GM19043 (cell line): ENCODE results near the gene VN1R5.
"Not testable (repeated sequence)": the region's sequence is repeated elsewhere in the genome, so short reads cannot be mapped to it uniquely, and the experiment has no call there.

Experiments used
- ATAC-seq: cut with Tn5 transposase; IDR thresholded peaks from one replicate; pipeline ENCODE4 v1.9.1; 2021; ENCODE audit warnings: low read depth; ENCODE audit not compliant: unreplicated experiment

Gene VN1R5

DNA sequence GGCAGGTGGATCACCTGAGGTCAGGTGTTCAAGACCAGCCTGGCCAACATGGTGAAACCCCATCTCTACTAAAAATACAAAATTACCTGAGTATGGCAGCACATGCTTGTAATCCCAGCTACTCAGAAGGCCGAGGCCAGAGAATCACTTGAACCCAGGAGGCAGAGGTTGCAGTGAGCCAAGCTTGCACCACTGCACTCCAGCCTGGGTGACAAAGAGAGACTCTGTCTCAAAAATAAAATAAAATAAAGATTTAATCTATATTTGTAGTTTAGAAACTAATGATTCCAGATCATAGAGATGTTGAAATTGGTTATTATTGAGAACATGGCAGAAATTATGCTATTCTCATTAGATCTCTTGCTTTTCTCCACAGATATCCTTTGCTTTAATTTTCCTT is at the start of gene VN1R5:
TSS of gene VN1R5 (plus strand) at position 301 of the 400 bp plus-strand sequence.
- ATAC-seq: not testable (repeated sequence)

DNA sequence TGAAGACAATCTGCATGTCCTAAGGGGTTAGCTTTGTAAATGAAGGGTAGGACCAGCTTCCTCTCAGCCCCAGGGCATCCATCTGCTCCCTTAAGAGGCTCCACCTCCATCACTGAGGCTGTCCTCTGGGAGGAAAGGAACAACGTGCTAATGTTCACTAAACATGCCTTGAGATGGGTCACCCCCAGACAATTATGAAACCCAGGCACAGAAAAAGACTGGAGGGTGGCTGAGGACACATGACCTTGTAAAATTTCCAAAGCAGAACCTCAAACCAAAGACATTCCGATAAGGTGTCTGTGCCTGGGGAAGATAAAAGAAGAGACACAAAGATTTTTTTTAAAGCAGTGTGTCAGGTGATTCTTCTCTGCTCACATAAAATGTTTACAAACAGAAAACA is 46.5 kb upstream of the VN1R5 start:
- ATAC-seq: no peak

DNA sequence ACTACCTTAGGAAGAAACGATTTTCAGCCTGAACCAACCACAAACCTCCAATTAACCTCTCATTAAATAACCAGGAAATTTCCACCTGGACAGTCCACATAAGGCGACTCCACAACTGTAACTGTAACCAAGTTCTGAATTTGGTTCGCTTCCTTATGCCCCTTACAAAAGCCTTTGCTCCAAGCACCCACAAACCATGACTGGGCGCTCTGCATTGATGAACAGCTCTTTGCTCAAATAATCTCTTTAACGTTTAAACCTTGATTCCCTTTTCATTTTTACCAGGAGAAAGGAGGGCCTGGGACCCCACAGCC is 45.9 kb upstream of the VN1R5 start:
- ATAC-seq: peak; percentile 0

DNA sequence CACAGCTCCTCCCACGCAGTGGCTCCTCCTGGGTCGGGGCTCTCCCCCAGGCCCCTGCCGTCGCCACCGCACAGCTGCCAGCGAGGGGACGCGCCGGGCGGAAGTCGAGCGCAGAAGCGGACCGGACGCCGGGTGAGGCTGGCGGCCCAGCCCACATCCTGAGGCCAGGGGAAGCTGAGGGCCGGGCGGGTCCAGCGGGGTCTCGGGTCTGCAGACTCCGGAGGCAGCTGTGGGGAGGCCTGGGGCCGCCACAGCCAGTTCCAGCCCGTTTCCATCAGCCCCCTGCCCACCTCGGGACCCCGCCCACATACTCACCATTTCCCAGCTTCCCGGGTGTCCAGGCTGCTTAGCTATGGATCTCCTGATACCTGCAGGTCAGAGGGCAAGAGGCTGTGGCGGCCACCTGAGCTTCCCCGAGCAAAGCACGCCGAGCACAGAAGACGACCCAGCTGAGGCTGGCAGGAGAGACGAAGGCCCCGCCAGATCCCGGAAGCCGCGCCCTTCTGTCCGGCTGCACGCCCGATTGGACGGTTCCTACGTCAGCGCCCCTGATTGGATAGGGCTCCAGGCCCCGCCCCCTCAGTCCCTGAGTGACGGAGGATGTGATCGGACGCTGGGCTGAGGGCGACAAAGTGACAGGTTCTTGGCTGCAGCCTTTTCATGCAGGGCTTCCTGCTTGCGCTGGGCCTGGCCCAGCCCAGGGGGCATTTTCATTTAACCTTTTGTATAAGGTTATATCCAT is 45.3 kb upstream of the VN1R5 start:
- ATAC-seq: peak; percentile 86

DNA sequence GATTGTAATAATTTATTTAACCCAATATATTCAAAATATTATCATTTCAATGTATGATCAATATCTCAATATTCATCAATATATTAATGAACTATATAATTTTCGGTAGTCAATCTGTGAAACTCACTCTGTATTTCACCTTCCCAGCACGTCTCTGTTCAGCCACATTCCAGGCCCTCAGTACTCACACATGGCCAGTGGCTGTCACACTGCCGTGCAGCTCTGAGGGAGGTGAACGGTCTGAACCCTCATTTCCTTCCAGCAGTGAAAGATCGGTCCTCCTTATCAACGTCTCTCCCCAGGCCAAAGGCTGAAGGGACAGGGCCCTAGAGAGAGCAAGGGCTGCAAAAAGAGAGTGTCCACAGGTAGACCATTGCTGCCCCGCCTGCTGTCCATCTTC is 44.5 kb upstream of the VN1R5 start:
- ATAC-seq: no peak

DNA sequence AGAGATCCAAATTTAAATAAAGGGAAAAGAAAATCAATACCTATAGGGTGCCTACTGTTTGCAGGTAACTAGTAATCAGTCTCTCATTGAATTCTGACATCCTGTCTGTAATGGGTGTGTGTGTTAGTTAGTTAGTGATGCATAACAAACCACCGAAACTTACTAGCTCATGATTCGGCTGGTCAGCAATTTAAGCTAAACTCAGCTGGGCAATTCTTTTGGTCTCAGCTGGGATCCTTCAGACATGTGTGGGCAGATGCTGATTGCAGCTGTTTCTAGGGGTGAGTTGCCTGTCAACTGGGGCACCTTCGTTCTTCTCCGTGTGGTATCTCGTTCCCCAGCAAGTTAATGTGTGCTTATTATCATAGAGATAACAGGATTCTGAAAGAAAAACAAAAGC is 43.9 kb upstream of the VN1R5 start:
- peak; percentile 48 for ATAC-seq

DNA sequence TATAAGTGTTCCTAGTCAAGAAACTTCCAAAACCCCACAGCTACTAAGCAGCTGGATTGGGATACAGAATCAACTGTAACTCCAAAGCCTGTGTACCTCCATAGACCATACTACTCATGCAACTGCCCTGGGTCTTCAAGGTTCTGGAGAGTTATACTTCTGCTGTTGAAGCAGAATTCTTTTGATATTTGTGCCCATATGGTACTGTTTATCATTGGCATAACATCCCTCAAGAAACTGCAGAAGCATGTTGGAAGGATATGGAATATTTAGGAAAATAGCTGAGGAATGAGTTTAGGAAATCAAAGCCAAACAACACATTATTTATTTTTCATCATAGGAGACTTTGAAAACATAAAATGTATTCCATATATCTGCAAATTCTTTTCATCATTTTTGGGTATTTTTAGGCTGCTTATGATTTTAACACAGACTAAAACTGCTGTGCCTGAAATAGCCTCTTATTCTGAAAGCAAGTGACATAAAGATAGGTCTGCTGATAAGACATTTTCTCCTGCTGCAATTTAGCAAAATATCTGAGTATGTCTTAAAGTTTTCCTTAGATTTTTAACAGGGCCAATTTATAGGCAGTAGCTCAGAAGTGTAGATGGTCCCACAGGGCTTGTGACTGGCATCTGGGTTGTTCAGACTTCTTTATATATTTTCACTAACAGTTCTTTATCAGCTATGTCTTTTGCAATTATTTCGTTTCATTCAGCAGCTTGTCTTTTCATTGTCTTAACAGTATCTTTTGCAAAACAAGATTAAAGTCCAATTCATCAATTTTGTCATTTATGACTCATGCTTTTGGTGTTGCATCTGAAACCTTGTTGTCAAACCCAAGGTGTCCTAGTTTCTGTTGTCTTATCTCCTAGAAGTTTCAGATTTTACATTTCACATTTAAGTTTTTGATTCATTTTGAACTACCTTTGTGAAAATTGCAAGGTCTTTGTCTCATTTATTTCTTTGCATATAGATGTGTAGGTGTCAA is 43.0 kb upstream of the VN1R5 start:
- ATAC-seq: no peak

DNA sequence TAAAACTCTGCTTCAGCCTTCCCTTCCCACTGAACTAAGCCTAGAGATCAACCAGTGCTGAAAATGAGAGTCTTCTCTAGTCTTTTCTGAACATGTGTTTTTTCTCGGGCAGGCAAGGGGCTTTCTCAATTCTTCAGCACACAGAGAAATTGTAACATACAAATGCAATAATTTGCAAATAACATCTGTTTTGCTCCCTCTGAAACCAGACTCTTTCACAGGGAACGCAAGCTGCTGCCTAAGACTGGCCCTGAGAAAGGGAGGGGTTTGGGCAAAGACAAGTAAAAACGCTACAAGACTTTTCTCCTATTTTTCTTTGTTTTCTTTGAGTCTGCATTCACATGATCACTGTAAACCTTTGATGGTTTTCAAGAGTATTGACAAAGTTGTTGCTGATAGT is 39.6 kb upstream of the VN1R5 start:
- ATAC-seq: no peak

DNA sequence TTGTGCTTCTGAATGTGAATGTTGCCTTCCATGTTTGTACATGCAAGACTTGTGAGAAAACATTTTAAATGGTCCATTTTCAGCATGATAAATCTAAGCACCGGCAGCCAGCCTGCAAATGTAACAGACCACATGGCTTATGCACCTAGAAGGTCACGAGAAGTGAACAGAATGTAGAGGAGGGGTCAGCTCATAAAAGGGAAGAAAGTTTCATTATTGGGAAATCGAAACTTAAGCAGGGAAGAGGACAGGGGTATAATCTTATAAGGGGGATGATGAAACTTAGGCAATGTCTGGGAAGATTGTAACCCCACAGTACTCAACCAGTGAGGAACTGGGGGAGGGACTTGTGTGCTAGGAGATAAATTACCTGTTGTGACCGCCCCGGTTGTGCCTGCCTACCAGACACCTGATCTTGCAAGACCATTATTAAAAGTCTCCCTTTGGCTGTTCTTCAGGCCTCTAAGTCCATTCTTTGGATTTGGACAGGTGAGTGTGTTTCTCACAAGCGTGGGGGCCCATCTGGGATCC is 37.7 kb upstream of the VN1R5 start:
- no peak for ATAC-seq

DNA sequence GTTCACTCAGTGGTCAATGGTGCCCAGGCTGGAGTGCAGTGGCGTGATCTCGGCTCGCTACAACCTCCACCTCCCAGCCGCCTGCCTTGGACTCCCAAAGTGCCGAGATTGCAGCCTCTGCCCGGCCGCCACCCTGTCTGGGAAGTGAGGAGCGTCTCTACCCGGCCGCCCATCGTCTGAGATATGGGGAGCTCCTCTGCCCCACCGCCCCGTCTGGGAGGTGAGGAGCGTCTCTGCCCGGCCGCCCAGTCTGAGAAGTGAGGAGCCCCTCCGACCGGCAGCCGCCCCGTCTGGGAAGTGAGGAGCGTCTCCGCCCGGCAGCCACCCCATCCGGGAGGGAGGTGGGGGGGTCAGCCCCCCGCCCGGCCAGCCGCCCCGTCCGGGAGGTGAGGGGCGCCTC is 35.6 kb upstream of the VN1R5 start:
- ATAC-seq: not testable (repeated sequence)

DNA sequence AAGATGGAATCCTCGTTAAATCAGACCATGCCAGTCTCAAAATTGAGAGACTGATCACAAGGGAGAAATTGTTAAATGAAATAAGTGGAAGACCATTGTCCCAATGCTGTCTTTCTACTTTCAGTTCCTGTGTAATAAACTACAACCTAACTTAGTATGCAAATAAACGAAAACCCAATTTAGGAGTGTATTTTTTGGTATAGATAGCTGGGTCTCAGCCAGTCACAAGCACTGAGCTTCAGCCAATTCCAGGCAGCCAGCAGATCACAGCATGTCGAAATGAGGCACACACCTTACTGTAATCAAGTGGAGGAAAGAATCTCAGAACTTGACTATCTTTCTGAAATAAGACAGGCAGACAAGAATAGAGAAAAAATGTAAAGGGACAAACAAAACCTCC is 33.0 kb upstream of the VN1R5 start:
- ATAC-seq: no peak

DNA sequence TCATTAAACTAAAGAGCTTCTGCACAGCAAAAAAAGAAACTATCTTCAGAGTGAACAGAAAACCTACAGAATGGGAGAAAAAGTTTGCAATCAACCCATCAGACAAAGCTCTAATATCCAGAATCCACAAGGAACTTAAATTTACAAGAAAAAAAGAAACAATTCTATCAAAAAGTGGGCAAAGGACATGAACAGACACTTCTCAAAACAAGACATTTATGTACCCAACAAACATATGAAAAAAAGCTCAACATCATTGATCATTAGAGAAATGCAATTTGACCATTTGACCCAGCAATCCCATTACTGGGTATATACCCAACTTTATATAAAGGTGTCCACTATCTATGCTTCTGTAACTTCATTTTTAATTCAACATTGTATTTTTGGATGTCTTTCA is 31.1 kb upstream of the VN1R5 start:
- ATAC-seq: no peak

DNA sequence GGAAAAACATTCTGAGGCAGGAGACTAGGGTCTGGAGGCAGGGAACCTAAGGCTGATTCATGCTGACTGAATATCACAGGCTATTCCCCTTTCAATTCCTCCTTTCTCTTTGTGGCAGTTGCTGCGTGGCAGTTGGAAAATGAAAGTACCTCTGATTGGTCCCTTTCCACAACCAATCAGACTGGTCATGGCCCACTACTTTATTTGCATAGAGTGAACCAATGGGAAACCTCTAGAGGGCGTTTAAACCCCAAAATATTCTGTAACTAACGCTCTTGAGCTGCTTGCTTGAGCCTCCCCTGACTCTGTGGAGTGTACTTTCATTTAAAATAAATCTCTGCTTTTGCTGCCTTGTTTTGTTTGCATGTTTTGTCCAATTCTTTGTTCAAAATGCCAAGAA is 27.7 kb upstream of the VN1R5 start:
- no peak for ATAC-seq

DNA sequence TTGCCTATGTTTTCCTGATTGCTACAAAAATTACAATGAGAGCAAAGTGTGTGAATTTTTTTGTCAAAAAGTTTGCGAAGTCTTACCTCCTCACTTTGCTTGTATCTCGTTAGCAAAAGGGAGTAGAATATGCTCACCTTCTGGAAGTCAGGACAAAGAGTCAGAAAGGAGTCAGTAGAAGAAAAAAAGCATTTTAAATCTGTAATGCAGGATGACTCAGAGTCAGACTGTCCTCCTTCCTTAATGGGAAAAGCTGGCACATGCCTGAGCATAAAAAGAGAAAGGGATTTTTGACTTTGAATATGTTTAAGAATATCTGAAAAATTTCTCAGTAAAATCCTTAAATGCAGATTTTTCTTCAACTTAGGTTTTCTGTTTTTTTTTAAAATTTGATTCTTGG is 14.2 kb upstream of the VN1R5 start:
- ATAC-seq: no peak

DNA sequence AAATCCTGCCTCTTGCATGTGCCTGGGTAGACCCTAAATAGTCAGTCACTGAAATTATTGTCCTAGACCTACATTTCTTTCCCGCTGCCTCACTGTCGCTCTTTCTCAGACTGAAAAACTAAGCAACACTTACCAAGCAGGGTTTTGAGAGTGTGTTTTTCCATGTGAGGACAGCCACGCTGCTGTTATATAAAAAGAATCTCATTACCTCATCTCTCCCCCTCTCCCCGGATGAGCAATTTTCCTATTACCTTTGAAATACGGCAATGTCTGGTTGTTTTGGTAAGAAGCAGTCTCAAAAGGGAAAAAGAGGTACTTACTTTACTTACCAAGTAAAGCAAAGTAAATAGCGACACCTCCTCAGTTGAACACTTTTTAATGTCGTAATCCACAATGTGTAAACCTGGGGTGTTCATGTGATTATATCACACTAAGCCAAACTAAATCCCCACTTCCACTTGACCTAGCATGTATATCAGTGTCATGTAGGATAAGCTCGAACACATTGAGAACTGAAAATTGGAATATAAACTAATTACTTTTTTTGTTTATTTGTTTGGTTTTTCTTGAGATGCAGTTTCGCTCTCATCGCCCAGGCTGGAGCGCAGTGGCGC is 12.2 kb upstream of the VN1R5 start:
- ATAC-seq: no peak

DNA sequence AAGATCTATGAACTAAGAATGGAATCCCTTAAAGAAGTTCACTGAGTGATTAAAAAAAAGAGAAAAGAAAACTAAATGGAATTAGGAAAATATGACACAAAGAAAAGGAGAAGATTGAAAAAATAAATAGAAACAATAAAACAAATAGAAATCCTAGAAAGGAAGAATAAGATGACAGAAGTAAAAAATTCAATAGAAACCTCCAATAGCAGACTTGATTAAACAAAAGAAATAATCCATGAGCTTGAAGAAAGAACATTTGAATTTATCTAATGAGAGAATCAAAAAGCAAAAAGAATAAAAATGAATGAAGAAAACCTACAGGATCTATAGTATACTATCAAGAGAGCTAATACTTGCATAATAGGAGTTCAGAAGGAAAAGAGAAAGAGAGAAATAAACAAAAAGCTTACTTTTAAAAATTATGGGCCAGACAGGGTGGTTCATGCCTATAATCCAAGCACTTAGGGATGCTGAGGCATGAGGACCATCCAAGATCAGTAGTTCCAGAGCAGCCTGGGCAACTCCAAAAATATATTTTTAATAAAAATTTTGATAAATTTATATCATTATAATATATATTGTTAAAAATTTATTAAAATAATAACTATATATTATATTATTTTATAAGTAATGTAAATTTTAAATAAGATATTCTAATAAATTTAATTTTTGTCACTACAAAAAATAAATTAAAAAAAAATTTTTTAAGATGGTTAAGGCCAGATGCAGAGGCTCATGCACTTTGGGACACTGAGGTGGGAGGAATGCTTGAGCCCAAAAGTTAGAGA is 9.4 kb upstream of the VN1R5 start:
- ATAC-seq: no peak

DNA sequence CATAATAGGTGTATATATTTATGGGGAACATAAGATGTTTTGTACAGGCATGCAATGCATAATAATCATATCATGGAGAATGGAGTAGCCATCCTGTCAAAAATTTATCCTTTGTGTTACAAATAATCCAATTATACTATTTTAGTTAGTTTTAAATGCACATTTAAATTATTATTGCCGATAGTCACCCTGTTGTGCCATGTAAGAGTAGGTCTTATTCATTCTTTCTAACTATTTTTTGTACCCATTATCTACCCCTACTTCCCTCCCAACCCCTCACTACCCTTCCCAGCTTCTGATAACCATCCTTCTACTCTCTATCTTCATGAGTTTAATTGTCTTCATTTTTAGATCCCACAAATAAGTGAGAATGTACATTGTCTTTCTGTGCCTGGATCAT is 8.3 kb upstream of the VN1R5 start:
- ATAC-seq: no peak

DNA sequence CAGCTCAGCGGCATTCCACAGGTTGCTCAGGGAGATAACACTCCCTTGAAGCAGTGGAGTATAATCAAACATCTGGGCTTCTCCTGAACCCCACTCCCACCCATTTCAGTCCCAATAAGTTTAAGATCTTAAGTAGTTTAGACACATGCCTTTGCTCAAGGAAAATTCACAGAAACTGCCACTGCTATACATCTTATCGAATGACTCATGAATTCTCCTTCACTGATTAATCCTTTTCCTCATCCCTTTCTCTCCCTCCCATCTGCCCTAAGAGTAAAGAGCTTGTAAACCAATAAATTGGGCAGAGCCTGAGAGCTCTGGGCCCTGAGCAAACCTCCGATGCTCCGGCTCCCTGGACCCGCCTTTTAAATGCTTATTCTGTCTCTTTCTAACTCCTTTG is 10.2 kb downstream of the VN1R5 start:
- ATAC-seq: no peak

DNA sequence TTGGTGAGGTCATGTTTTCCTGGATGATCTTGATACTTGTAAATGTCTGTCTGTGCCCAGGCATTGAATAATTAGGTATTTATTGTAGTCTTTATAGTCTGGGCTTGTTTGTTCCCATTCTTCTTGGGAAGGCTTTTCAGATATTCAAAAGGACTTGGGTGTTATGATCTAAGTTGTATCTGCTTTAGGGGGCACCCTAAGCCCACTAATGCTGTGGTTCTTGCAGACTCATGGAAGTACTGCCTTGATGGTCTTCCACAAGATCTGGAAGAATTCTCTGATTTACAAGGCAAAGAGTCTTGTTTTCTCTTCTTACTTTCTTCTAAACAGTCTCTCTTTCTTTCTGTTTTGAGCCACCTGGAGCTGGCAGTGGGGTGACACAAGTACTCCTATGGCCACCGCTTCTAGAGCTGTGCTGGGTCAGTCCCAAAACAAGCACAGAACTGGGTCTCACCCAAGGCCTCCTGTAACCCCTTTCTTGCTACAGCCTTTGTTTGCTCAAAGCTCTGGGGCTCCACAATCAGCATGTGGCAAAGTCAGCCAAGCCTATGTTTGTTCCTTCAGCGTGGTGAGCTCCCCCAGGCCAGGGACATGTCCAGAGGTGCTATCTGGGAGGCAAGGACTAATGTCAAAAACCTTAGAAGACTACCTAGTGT is 12.6 kb downstream of the VN1R5 start:
- no peak for ATAC-seq

DNA sequence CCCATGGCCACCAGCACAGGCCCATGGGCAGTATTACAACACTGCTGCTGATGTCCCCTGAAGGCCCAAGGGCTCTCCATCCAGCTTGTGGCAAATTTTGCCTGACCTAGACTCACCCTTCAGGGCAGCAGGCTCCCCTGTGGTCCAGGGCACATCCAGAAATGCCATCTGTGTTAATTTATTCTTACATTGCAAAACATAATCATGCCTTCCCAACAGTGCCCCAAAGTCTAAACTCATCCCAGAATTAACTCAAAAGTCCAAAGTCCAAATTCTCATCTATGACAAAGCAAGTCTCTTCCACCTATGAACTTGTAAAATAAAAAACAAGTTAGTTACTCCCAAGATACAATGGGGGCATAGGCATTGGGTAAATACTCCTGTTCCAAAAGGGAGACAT is 13.3 kb downstream of the VN1R5 start:
- ATAC-seq: no peak
